H9 (cell line): ENCODE data around the gene CMYA5. TPM values are rescaled to one million over a fixed set of nuclear protein-coding genes. Genes with fewer than 3 reads are reported as not detected.

Experiments
- DNase-seq: peaks from one replicate; pipeline ENCODE4 v3.0.0-alpha.2; 2017
- H2AFZ ChIP-seq: one replicate; pipeline ENCODE4 v1.6.1; 2013; ENCODE audit warnings: mild to moderate bottlenecking, low read length, control low read depth, moderate library complexity
- H2AK5ac ChIP-seq: 2 replicates; pipeline ENCODE4 v1.6.1; 2013; ENCODE audit warnings: low read length, control low read depth, mixed read lengths; ENCODE audit not compliant: insufficient read length
- H2BK120ac ChIP-seq: one replicate; pipeline ENCODE4 v1.6.1; 2013; ENCODE audit warnings: low read depth, mild to moderate bottlenecking, low read length, control low read depth, inconsistent platforms; ENCODE audit not compliant: poor library complexity, severe bottlenecking
- H2BK12ac ChIP-seq: 2 replicates; pipeline ENCODE4 v1.6.1; 2013; ENCODE audit warnings: low read length, control low read depth, mixed read lengths, low read depth; ENCODE audit not compliant: insufficient read length
- H2BK15ac ChIP-seq: 2 replicates; pipeline ENCODE4 v1.6.1; 2013; ENCODE audit warnings: low read depth, low read length, control low read depth
- H2BK20ac ChIP-seq: one replicate; pipeline ENCODE4 v1.6.1; 2013; ENCODE audit warnings: low read depth, mild to moderate bottlenecking, low read length, control low read depth, inconsistent platforms; ENCODE audit not compliant: poor library complexity, severe bottlenecking
- H2BK5ac ChIP-seq: 2 replicates; pipeline ENCODE4 v1.6.1; 2013; ENCODE audit warnings: low read length, control low read depth, mixed read lengths; ENCODE audit not compliant: insufficient read length
- H3K14ac ChIP-seq: 2 replicates; pipeline ENCODE4 v1.6.1; 2013; ENCODE audit warnings: low read length, control low read depth; ENCODE audit not compliant: insufficient read depth
- H3K18ac ChIP-seq: 2 replicates; pipeline ENCODE4 v1.6.1; 2013; ENCODE audit warnings: low read depth, mild to moderate bottlenecking, mixed read lengths, low read length, control low read depth; ENCODE audit not compliant: insufficient read length
- H3K23ac ChIP-seq: 2 replicates; pipeline ENCODE4 v1.6.1; 2013; ENCODE audit warnings: low read length, control low read depth, mixed read lengths, low read depth; ENCODE audit not compliant: insufficient read length
- H3K23me2 ChIP-seq: 2 replicates; pipeline ENCODE4 v1.6.1; 2013; ENCODE audit warnings: low read depth, mild to moderate bottlenecking, mixed read lengths, low read length, control low read depth; ENCODE audit not compliant: insufficient read length, poor library complexity, severe bottlenecking
- H3K27ac ChIP-seq: 2 replicates; pipeline ENCODE4 v1.5.1; 2013; ENCODE audit warnings: low read length, control low read depth, mixed read lengths, low read depth; ENCODE audit not compliant: insufficient read length
- H3K27me3 ChIP-seq: 2 replicates; pipeline ENCODE4 v1.6.1; 2013; ENCODE audit warnings: low read length, control low read depth, inconsistent platforms; ENCODE audit not compliant: insufficient read depth
- H3K4ac ChIP-seq: 2 replicates; pipeline ENCODE4 v1.6.1; 2013; ENCODE audit warnings: low read depth, mild to moderate bottlenecking, control low read depth, inconsistent platforms, low read length, moderate library complexity
- H3K4me1 ChIP-seq: 2 replicates; pipeline ENCODE4 v1.6.1; 2013; ENCODE audit warnings: low read length, control low read depth, inconsistent platforms; ENCODE audit not compliant: insufficient read depth
- H3K4me2 ChIP-seq: 2 replicates; pipeline ENCODE4 v1.6.1; 2013; ENCODE audit warnings: low read length, control low read depth, mixed read lengths; ENCODE audit not compliant: insufficient read length, insufficient read depth
- H3K56ac ChIP-seq: 2 replicates; pipeline ENCODE4 v1.6.1; 2013; ENCODE audit warnings: low read depth, mild to moderate bottlenecking, mixed read lengths, low read length, control low read depth; ENCODE audit not compliant: insufficient read length
- H3K79me1 ChIP-seq: 2 replicates; pipeline ENCODE4 v1.6.1; 2013; ENCODE audit warnings: low read depth, mild to moderate bottlenecking, moderate library complexity, low read length, control low read depth, inconsistent platforms; ENCODE audit not compliant: insufficient read depth, poor library complexity, severe bottlenecking
- H3K79me2 ChIP-seq: 2 replicates; pipeline ENCODE4 v1.6.1; 2013; ENCODE audit warnings: low read length, control low read depth, inconsistent platforms; ENCODE audit not compliant: insufficient read depth
- H3K9ac ChIP-seq: 2 replicates; pipeline ENCODE4 v1.6.1; 2013; ENCODE audit warnings: low read length, control low read depth, mixed read lengths; ENCODE audit not compliant: insufficient read length; ENCODE audit errors: extremely low read depth
- H3K9me3 ChIP-seq: one replicate; pipeline ENCODE4 v1.6.1; 2013; ENCODE audit warnings: low read depth, low read length, inconsistent platforms; ENCODE audit not compliant: control insufficient read depth
- H3T11ph ChIP-seq: one replicate; pipeline ENCODE4 v1.6.1; 2013; ENCODE audit warnings: mild to moderate bottlenecking, low read length, control low read depth, inconsistent platforms
- H4K20me1 ChIP-seq: one replicate; pipeline ENCODE4 v1.6.1; 2013; ENCODE audit not compliant: control insufficient read depth, insufficient read length, insufficient read depth
- H4K5ac ChIP-seq: 2 replicates; pipeline ENCODE4 v1.6.1; 2013; ENCODE audit warnings: low read depth, mild to moderate bottlenecking, mixed read lengths, low read length, control low read depth; ENCODE audit not compliant: insufficient read length
- H4K8ac ChIP-seq: replicated peaks from 2 replicates; pipeline ENCODE4 v1.6.1; 2013; ENCODE audit warnings: low read length, control low read depth, mixed read lengths, low read depth; ENCODE audit not compliant: insufficient read length
- H4K91ac ChIP-seq: 2 replicates; pipeline ENCODE4 v1.6.1; 2013; ENCODE audit warnings: low read depth, mild to moderate bottlenecking, moderate library complexity, mixed read lengths, low read length, control low read depth; ENCODE audit not compliant: insufficient read length
- H3K27ac Mint-ChIP-seq, 3 experiments: 2 replicates in 2 of 3; 3 replicates in 1 of 3; pipeline ENCODE4 v1.8.0; 2020 to 2021; ENCODE audit warnings: mixed read lengths in 3 of 3, mild to moderate bottlenecking in 1 of 3, moderate library complexity in 1 of 3
- H3K27me3 Mint-ChIP-seq: 2 replicates; pipeline ENCODE4 v1.8.0; 2021; ENCODE audit warnings: low read depth, mild to moderate bottlenecking, moderate library complexity, mixed read lengths
- H3K36me3 Mint-ChIP-seq, 3 experiments: 2 replicates in 2 of 3; 3 replicates in 1 of 3; pipeline ENCODE4 v1.8.0; 2020 to 2021; ENCODE audit warnings: low read depth in 3 of 3, mixed read lengths in 3 of 3; ENCODE audit not compliant: insufficient read depth in 1 of 3
- H3K4me1 Mint-ChIP-seq, 2 experiments: 2 replicates each; pipeline ENCODE4 v1.8.0; 2020; ENCODE audit warnings: mixed read lengths in 2 of 2
- H3K4me3 Mint-ChIP-seq, 2 experiments: 2 replicates in 1 of 2; 3 replicates in 1 of 2; pipeline ENCODE4 v1.8.0; 2020 to 2021; ENCODE audit warnings: mild to moderate bottlenecking in 2 of 2, mixed read lengths in 2 of 2, moderate library complexity in 1 of 2
- H3K9me3 Mint-ChIP-seq, 2 experiments: 2 replicates in 1 of 2; 3 replicates in 1 of 2; pipeline ENCODE4 v1.8.0; 2020; ENCODE audit warnings: mild to moderate bottlenecking in 2 of 2, mixed read lengths in 2 of 2, moderate library complexity in 1 of 2
- CTCF ChIP-seq: fragments of 200-600 bp; sonication (generic); conservative IDR thresholded peaks from 3 replicates; pipeline ENCODE4 v1.8.0; 2021; ENCODE audit warnings: antibody characterized with exemption, mild to moderate bottlenecking
- total RNA-seq: library from RNA; stranded (reverse); gene quantifications from 2 replicates; pipeline ENCODE4 v1.2.1, GENCODE V29; 2021

CMYA5 gene
- total RNA-seq, 1 experiment from 2014 or later, result 1.8 TPM

- no peak overlapping the region for H3K4ac ChIP-seq
- no peak overlapping the region for H2AK5ac ChIP-seq
- no peak overlapping the region for H3K23ac ChIP-seq
- no peak overlapping the region for H2BK15ac ChIP-seq
- no peak overlapping the region for H3K27ac ChIP-seq
- no peak overlapping the region for H2BK12ac ChIP-seq
- H3K27ac Mint-ChIP-seq, result no peak overlapping the region
- no peak overlapping the region for H2AFZ ChIP-seq
- H3K9me3 Mint-ChIP-seq, result peaks cover 19 to 24% of the 10 kb centered on the region in 2 experiments
- H3K27me3 Mint-ChIP-seq, result no peaks in the 10 kb centered on the region
- no peak overlapping the region for H4K5ac ChIP-seq
- no peak for TF ChIP-seq CTCF
- no peak overlapping the region for H3K4me3 Mint-ChIP-seq
- H4K91ac ChIP-seq, result no peak overlapping the region
- H3K79me2 ChIP-seq, result no peaks in the 10 kb centered on the region
- H3T11ph ChIP-seq, result no peak overlapping the region
- H3K79me1 ChIP-seq, result no peaks in the 10 kb centered on the region
- no peaks in the 10 kb centered on the region for H3K4me1 Mint-ChIP-seq
- no peaks in the 10 kb centered on the region for H3K23me2 ChIP-seq
- no peak overlapping the region for H3K14ac ChIP-seq
- H2BK120ac ChIP-seq, result no peak overlapping the region
- no peak overlapping the region for H3K18ac ChIP-seq
- no peak overlapping the region for H3K4me2 ChIP-seq
- no peaks in the 10 kb centered on the region for H4K20me1 ChIP-seq
- no peak overlapping the region for H2BK5ac ChIP-seq
- H3K9me3 ChIP-seq, result peaks cover 6% of the 10 kb centered on the region
- H3K4me1 ChIP-seq, result no peaks in the 10 kb centered on the region
- H3K56ac ChIP-seq, result no peak overlapping the region
- no peak overlapping the region for H3K9ac ChIP-seq
- H3K27me3 ChIP-seq, result no peaks in the 10 kb centered on the region
- H2BK20ac ChIP-seq, result no peak overlapping the region
- no peak overlapping the region for H4K8ac ChIP-seq
- no peak for DNase-seq
- H3K36me3 Mint-ChIP-seq, result peaks cover 0 to 19% (median 13%) of the 10 kb centered on the region in 3 experiments; a peak in 6 of 7 replicates
Measured at GRCh38 chr5:79720096-79720495, 30.5 kb downstream of the CMYA5 start.
